ENCODE data around the gene ARPC5L.
"Not testable (repeated sequence)": the region's sequence is repeated elsewhere in the genome, so short reads cannot be mapped to it uniquely, and the experiment has no call there.

ARPC5L gene

DNA sequence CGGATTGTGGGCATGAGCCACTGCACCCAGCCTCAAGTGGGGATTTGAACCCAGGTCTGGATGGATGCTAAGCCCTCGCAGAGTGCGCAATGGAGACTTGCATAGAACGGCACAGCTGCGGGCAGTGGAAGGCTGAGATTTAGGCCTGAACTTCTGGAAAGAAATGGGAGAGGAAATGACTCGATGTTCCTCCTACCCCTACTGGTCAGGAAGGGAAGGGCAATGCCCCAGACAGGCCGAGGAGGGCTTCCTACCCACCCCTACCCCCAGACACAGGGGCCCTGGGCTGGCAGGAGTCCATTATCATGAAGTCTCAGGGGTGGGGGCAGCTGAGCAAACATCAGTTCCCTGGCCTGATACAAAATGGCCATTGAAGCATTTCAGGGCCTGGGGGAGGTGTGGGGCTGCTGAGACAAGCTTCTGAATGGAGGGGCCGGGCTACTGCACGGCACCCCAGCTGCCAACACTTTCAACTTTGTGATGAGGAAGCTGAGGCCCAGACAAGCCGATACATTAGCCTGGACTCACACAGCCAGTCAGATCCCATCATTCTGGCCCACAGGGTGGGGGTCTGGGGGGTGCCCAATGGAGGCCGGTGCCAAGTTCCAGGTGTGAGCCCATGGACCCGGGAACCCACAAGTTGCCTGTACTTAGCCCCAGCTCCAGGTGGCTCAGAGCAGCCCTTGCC is 22.2 kb upstream of the ARPC5L start:
- no peak for DNase-seq (ENCODE audit: insufficient read length, low spot score)
- TF ChIP-seq SPI1 (IDR thresholded peaks at IDR 0.05; ENCODE audit: low read depth, low read length) (no peak), POLR2AphosphoS5 (IDR thresholded peaks at IDR 0.05; ENCODE audit: low read depth, low read length) (no peak), TAF1 (IDR thresholded peaks at IDR 0.05; ENCODE audit: low read depth, low read length) (no peak), PAX5 (IDR thresholded peaks at IDR 0.05; ENCODE audit: insufficient read depth, low read length, severe bottlenecking) (no peak), POLR2A (IDR thresholded peaks at IDR 0.05; ENCODE audit: low read depth, low read length) (no peak), POU2F2 (IDR thresholded peaks at IDR 0.05; ENCODE audit: low read depth, low read length) (no peak)
- FAIRE-seq: no peak

GRCh38 chr9:124840300-124840833 is 21.6 kb upstream of the ARPC5L start:
- FAIRE-seq (no peak), DNase-seq (ENCODE audit: insufficient read length, low spot score) (no peak)
- TF ChIP-seq POLR2AphosphoS5 (IDR thresholded peaks at IDR 0.05; ENCODE audit: low read depth, low read length): no peak
- TF ChIP-seq PAX5 (IDR thresholded peaks at IDR 0.05; ENCODE audit: insufficient read depth, low read length, severe bottlenecking): no peak
- TF ChIP-seq SPI1 (IDR thresholded peaks at IDR 0.05; ENCODE audit: low read depth, low read length): no peak
- no peak for TF ChIP-seq POLR2A (IDR thresholded peaks at IDR 0.05; ENCODE audit: low read depth, low read length)
- TF ChIP-seq POU2F2 (IDR thresholded peaks at IDR 0.05; ENCODE audit: low read depth, low read length): no peak
- no peak for TF ChIP-seq TAF1 (IDR thresholded peaks at IDR 0.05; ENCODE audit: low read depth, low read length)

DNA sequence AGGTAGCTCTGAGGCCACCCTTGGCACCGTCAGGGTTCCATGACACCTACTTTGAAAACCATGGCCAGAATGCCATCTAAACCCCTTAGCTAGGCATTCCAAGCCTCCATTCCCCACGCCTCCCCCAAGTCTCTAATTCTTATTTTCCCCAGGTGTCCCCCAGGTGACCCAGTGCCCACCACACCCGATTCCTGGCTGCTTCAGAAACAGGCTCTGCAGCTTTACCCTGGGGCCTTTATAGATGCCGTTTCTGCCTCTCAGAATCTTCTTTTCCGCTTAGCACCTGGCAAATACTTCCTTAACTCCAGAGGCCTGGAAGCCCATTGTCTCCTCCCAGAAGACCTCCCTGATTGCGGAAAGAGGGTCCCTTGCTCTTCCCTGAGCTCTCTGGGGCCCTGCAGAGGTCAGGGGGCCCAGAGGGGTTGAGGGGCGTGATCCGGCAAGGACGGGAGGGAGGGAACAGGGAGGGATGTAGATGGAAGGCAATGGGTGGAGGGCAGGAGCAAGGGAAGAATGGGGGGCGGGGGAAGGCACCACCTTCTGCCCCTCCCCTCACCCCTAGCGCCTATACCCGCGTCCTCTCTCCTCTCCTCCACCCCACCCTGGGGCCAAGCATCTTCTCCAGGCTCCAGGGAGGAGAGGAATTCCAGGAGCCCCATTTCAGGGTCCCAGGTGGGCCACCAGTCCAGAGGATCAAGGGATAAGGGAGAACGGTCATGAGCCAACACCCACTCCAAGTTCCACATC is 20.7 kb upstream of the ARPC5L start:
- no peak for DNase-seq (ENCODE audit: insufficient read length, low spot score)
- TF ChIP-seq PAX5 (IDR thresholded peaks at IDR 0.05; ENCODE audit: insufficient read depth, low read length, severe bottlenecking) (no peak), POLR2A (IDR thresholded peaks at IDR 0.05; ENCODE audit: low read depth, low read length) (no peak), TAF1 (IDR thresholded peaks at IDR 0.05; ENCODE audit: low read depth, low read length) (no peak), POU2F2 (IDR thresholded peaks at IDR 0.05; ENCODE audit: low read depth, low read length) (no peak), SPI1 (IDR thresholded peaks at IDR 0.05; ENCODE audit: low read depth, low read length) (no peak), POLR2AphosphoS5 (IDR thresholded peaks at IDR 0.05; ENCODE audit: low read depth, low read length) (no peak)
- no peak for FAIRE-seq

DNA sequence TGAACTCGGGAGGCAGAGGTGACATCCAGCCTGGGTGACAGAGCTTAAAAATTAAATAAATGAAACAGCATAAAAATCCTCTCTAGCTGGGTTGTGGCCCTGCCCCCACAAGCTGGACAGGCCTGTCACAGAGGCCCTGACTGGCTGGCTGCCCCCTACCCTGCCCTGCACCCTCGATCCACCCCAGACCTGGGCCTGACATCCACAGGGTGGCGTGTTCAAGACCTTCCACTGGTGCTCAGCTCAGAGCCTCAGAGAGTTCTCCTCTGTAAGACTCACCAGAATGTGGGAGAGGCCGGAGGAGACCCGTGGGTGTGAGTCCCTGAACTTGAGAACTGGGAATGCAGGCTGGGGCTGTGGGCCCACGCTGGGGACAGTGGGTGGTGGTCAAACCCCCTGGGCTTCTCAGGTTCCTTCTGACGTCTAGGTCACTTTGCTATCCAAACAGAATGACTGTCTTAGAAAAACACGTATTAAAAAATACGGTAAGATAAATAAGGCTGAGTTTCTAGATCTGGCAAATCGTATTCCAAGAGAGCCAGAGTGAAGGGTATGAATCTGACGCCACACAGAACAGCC is 18.4 kb upstream of the ARPC5L start:
- FAIRE-seq (no peak), DNase-seq (ENCODE audit: insufficient read length, low spot score) (no peak)
- no peak for TF ChIP-seq POU2F2 (IDR thresholded peaks at IDR 0.05; ENCODE audit: low read depth, low read length)
- TF ChIP-seq POLR2AphosphoS5 (IDR thresholded peaks at IDR 0.05; ENCODE audit: low read depth, low read length): no peak
- no peak for TF ChIP-seq SPI1 (IDR thresholded peaks at IDR 0.05; ENCODE audit: low read depth, low read length)
- TF ChIP-seq PAX5 (IDR thresholded peaks at IDR 0.05; ENCODE audit: insufficient read depth, low read length, severe bottlenecking): no peak
- TF ChIP-seq POLR2A (IDR thresholded peaks at IDR 0.05; ENCODE audit: low read depth, low read length): no peak
- TF ChIP-seq TAF1 (IDR thresholded peaks at IDR 0.05; ENCODE audit: low read depth, low read length): no peak

GRCh38 chr9:124844291-124844690 is 17.6 kb upstream of the ARPC5L start:
- DNase-seq (ENCODE audit: insufficient read length, low spot score) (no peak), FAIRE-seq (no peak)
- no peak for TF ChIP-seq SPI1 (IDR thresholded peaks at IDR 0.05; ENCODE audit: low read depth, low read length)
- no peak for TF ChIP-seq POLR2AphosphoS5 (IDR thresholded peaks at IDR 0.05; ENCODE audit: low read depth, low read length)
- no peak for TF ChIP-seq POU2F2 (IDR thresholded peaks at IDR 0.05; ENCODE audit: low read depth, low read length)
- TF ChIP-seq POLR2A (IDR thresholded peaks at IDR 0.05; ENCODE audit: low read depth, low read length): no peak
- TF ChIP-seq PAX5 (IDR thresholded peaks at IDR 0.05; ENCODE audit: insufficient read depth, low read length, severe bottlenecking): no peak
- no peak for TF ChIP-seq TAF1 (IDR thresholded peaks at IDR 0.05; ENCODE audit: low read depth, low read length)

DNA sequence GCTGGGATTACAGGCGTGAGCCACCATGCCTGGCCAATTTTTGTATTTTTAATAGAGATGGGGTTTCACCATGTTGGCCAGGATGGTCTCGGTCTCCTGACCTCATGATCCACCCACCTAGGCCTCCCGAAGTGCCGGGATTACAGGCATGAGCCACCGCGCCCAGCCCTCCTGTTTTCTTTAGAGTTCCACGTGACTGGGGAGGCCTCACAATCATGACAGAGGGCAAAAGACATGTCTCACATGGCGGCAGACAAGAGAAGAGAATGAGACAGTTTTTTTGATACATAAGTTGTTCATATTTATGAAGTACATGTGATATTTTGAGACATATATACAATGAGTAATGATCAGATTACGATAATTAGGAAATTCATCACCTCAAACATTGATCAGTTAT is 15.5 kb upstream of the ARPC5L start:
- DNase-seq (ENCODE audit: insufficient read length, low spot score); FAIRE-seq: not testable (repeated sequence)

DNA sequence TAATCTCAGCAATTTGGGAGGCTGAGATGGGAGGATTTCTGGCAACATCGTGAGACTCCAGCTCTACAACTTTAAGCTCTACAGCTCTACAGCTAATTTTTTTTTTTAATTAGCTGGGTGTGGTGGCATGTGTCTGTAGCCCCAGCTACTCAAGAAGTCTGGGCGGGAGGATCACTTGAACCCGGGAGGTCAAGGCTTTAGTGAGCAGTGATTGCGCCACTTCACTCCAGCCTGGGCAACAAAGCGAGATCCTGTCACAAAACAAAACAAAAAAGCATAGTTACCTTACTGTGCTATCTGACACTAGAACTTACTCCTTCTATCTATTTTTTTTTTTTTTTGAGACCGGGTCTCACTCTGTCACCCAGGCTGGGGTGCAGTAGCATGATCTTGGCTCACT is 15.0 kb upstream of the ARPC5L start:
- DNase-seq (ENCODE audit: insufficient read length, low spot score): no peak

GRCh38 chr9:124849801-124850200 is 12.1 kb upstream of the ARPC5L start:
- no peak for FAIRE-seq
- DNase-seq (ENCODE audit: insufficient read length, low spot score): no peak
- TF ChIP-seq SPI1 (IDR thresholded peaks at IDR 0.05; ENCODE audit: low read depth, low read length): no peak
- no peak for TF ChIP-seq POLR2AphosphoS5 (IDR thresholded peaks at IDR 0.05; ENCODE audit: low read depth, low read length)
- TF ChIP-seq TAF1 (IDR thresholded peaks at IDR 0.05; ENCODE audit: low read depth, low read length): no peak
- no peak for TF ChIP-seq PAX5 (IDR thresholded peaks at IDR 0.05; ENCODE audit: insufficient read depth, low read length, severe bottlenecking)
- TF ChIP-seq POU2F2 (IDR thresholded peaks at IDR 0.05; ENCODE audit: low read depth, low read length): no peak
- no peak for TF ChIP-seq POLR2A (IDR thresholded peaks at IDR 0.05; ENCODE audit: low read depth, low read length)

More for the DNA sequence above, 15.0 kb upstream of the ARPC5L start:
- no peak for TF ChIP-seq TAF1 (IDR thresholded peaks at IDR 0.05; ENCODE audit: low read depth, low read length)
- no peak for TF ChIP-seq POU2F2 (IDR thresholded peaks at IDR 0.05; ENCODE audit: low read depth, low read length)
- TF ChIP-seq PAX5 (IDR thresholded peaks at IDR 0.05; ENCODE audit: insufficient read depth, low read length, severe bottlenecking): no peak
- no peak for TF ChIP-seq SPI1 (IDR thresholded peaks at IDR 0.05; ENCODE audit: low read depth, low read length)
- no peak for TF ChIP-seq POLR2AphosphoS5 (IDR thresholded peaks at IDR 0.05; ENCODE audit: low read depth, low read length)
- no peak for TF ChIP-seq POLR2A (IDR thresholded peaks at IDR 0.05; ENCODE audit: low read depth, low read length)
- no peak for FAIRE-seq

- DNase-seq (ENCODE audit: insufficient read length, low spot score) (no peak), FAIRE-seq (no peak)
- no peak for TF ChIP-seq SPI1 (IDR thresholded peaks at IDR 0.05; ENCODE audit: low read depth, low read length)
- no peak for TF ChIP-seq TAF1 (IDR thresholded peaks at IDR 0.05; ENCODE audit: low read depth, low read length)
- TF ChIP-seq POU2F2 (IDR thresholded peaks at IDR 0.05; ENCODE audit: low read depth, low read length): no peak
Measured at GRCh38 chr9:124852121-124852828, 9.7 kb upstream of the ARPC5L start.

Data from GM12891 (cell line).